Upper lobe of left lung (tissue), 4 donors: Measurements from ENCODE around the gene LNX1.

Experiments
- POLR2A ChIP-seq, 4 donors: fragments of 450-650 bp; IDR thresholded peaks; one replicate each; pipeline ENCODE4 v1.5.1; 2016 to 2017; ENCODE audit warnings: antibody characterized with exemption in 4 of 4, mild to moderate bottlenecking in 2 of 4
- POLR2AphosphoS5 ChIP-seq, 2 donors: sonication (generic); formaldehyde crosslinking; IDR thresholded peaks; one replicate each; pipeline ENCODE4 v1.5.1; 2017; ENCODE audit warnings: antibody characterized with exemption in 2 of 2
- TF ChIP-seq, protein P1 (sequence below), 6 experiments: fragments of 450-650 bp in 4 of 6; fragments of 200-600 bp in 2 of 6; sonication (generic) in 2 of 6; IDR thresholded peaks; one replicate each; pipeline ENCODE4 v1.5.1; 2016 to 2019; ENCODE audit warnings: antibody characterized with exemption in 6 of 6

DNA sequence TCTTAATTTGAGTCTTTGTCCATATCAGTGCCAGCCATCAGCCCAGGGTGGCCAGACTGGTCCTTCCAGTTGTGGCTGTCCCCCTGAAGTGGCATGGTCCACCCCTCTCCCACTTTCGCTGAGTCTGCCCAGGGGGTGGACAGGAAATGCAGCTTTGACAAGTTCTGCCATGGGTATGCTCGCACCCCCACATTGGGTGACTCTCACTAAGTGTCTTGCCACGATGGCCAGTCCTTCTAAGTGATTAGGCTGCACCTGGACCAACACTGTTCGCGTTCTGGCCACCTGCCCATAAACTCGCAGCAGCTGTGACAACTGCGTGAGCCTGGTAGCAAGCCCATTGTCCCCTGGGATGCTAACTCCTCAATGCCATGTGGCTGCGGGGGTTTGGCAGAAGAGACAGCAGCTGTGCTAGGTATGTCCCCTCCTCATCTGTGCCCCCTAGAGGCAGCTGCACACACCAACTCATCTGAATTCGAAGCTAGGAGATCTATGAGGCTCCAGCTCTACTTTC lies 10.0 kb upstream of the LNX1 start:
- TF ChIP-seq POLR2A (IDR thresholded peaks at IDR 0.05) (no peak), POLR2AphosphoS5 (IDR thresholded peaks at IDR 0.05) (no peak)
- TF ChIP-seq, protein P1, sequence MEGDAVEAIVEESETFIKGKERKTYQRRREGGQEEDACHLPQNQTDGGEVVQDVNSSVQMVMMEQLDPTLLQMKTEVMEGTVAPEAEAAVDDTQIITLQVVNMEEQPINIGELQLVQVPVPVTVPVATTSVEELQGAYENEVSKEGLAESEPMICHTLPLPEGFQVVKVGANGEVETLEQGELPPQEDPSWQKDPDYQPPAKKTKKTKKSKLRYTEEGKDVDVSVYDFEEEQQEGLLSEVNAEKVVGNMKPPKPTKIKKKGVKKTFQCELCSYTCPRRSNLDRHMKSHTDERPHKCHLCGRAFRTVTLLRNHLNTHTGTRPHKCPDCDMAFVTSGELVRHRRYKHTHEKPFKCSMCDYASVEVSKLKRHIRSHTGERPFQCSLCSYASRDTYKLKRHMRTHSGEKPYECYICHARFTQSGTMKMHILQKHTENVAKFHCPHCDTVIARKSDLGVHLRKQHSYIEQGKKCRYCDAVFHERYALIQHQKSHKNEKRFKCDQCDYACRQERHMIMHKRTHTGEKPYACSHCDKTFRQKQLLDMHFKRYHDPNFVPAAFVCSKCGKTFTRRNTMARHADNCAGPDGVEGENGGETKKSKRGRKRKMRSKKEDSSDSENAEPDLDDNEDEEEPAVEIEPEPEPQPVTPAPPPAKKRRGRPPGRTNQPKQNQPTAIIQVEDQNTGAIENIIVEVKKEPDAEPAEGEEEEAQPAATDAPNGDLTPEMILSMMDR (IDR thresholded peaks at IDR 0.05) = no peak
